PC-3 (cell line): ENCODE data around the gene LMO3.

Source experiments
- CTCF ChIP-seq: fragments of 300-600 bp; sonication (generic); conservative IDR thresholded peaks from 2 replicates; pipeline ENCODE4 v1.5.1; 2017; ENCODE audit warnings: antibody characterized with exemption, low read depth, mild to moderate bottlenecking, low read length
- EZH2 ChIP-seq: fragments of 300-600 bp; sonication (generic); IDR thresholded peaks from one replicate; pipeline ENCODE4 v1.6.1; 2017; ENCODE audit warnings: antibody characterized with exemption, mild to moderate bottlenecking, low read length; ENCODE audit not compliant: unreplicated experiment
- EZH2phosphoT487 ChIP-seq: fragments of 300-600 bp; sonication (generic); IDR thresholded peaks from 2 replicates; pipeline ENCODE4 v1.6.1; 2018; ENCODE audit warnings: mild to moderate bottlenecking, antibody characterized with exemption, low read length, borderline replicate concordance

DNA sequence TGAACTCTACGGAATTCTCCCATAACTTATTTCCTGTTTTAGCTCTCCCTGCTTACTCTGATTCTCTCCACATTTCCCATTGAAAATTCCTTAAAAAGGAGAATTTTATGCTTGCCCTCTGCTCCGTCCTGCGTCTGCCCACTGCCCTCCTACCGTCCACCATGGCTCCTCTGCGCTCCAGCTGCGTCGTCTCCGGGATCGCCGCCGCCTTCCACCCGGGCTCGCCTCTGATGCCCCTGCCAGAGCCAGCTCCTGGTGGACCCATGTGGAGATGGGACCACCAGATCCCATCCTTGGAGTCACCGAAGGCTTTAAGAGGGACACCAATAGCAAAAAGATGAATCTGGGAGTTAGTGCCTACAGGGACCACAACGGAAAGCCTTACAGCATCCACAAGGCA is 92.7 kb downstream of the LMO3 start:
- TF ChIP-seq EZH2 (no peak), CTCF (no peak), EZH2phosphoT487 (no peak)
